GM12874 (cell line): Measurements from ENCODE around the gene PREX1.

Source experiments
- CTCF ChIP-seq: IDR thresholded peaks from 2 replicates; pipeline ENCODE4 v1.5.1; 2011; ENCODE audit warnings: low read depth, mild to moderate bottlenecking, control low read depth, low read length, moderate library complexity; ENCODE audit not compliant: insufficient read depth

Gene PREX1

GRCh38 chr20:48585061-48585870 is 242.5 kb downstream of the PREX1 start:
- no peak for TF ChIP-seq CTCF

GRCh38 chr20:48584391-48585060 is 243.3 kb downstream of the PREX1 start:
- no peak for TF ChIP-seq CTCF

GRCh38 chr20:48583801-48584200 is 244.0 kb downstream of the PREX1 start:
- TF ChIP-seq CTCF: no peak

- TF ChIP-seq CTCF: no peak
Measured at GRCh38 chr20:48583171-48583570, 244.6 kb downstream of the PREX1 start.

GRCh38 chr20:48582673-48582985 is 245.2 kb downstream of the PREX1 start:
- TF ChIP-seq CTCF: no peak

GRCh38 chr20:48581167-48581566 is 246.6 kb downstream of the PREX1 start:
- TF ChIP-seq CTCF: no peak

- TF ChIP-seq CTCF: peak; percentile 8; the same call in 1 of the 2 replicates
Measured at GRCh38 chr20:48578397-48579098, 249.3 kb downstream of the PREX1 start.
